ENCODE measurements around the gene CNTN4.

Gene CNTN4

DNA sequence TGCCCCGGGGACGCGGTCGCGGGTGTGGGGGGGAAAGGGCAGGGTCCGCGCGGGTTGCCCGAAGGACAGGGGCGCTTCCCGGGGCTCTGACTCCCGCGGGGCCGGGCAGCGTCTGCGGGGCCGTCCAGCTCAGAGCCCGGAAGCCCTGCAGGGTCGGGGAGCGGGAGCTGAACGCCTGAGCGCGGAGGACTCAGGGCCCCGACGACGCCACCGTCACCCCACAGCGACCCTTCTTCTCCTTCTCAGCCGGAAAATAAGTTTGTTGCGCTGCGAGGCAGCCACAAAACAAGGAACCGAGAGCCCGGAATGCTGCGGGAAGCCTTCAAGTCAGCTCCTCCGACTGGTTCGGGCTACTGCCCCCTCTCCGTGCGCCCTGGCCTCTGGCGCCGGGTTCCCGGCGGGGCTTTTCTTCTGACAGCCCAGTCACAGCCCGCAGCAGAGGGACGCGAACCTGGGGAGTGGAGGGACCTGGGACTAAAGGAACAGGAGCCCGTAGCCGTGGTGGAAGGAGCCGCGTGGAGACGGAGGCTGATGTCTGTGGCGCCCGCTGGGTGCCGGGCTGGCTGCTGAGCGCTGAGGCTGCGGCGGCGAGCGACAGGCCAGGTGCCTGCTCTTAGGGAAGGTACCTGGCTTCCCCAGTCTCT lies 484 bp downstream of the CNTN4 start:
- Histone ChIP-seq H3K36me3 (no peaks in the 10 kb centered on the region), H3K27ac (peak overlapping the region; percentile 92), H3K9me3 (ENCODE audit: severe bottlenecking) (no peaks in the 10 kb centered on the region), H3K27me3 (ENCODE audit: insufficient read depth, low read depth, severe bottlenecking) (no peaks in the 10 kb centered on the region), H3K4me3 (ENCODE audit: low read depth, low read length) (peak overlapping the region; percentile 74)
- TF ChIP-seq, protein P1, sequence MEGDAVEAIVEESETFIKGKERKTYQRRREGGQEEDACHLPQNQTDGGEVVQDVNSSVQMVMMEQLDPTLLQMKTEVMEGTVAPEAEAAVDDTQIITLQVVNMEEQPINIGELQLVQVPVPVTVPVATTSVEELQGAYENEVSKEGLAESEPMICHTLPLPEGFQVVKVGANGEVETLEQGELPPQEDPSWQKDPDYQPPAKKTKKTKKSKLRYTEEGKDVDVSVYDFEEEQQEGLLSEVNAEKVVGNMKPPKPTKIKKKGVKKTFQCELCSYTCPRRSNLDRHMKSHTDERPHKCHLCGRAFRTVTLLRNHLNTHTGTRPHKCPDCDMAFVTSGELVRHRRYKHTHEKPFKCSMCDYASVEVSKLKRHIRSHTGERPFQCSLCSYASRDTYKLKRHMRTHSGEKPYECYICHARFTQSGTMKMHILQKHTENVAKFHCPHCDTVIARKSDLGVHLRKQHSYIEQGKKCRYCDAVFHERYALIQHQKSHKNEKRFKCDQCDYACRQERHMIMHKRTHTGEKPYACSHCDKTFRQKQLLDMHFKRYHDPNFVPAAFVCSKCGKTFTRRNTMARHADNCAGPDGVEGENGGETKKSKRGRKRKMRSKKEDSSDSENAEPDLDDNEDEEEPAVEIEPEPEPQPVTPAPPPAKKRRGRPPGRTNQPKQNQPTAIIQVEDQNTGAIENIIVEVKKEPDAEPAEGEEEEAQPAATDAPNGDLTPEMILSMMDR (IDR thresholded peaks at IDR 0.05; ENCODE audit: low read depth, low read length): no peak
- DNase-seq: peak; percentile 62

DNA sequence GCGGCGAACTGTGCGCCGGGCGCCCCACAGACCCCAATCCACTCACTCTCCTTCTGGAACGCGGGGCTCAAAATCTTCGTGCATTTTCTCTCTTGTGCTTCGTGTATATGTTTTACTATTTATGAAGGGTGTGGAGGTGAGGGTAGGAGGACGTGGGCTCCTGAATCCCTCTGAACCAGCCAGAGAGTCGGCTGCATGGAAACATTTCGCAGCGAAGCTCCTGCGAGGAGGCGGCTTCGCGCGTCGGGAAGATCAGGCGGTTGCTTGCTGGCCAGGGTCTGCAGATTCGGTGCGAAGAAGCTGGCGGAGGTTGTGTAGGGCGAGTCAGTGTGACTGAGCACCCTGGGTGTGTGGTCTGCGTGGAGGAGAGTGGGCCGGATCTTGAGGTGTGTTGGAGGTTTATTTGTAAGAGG lies 1.1 kb downstream of the CNTN4 start:
- Histone ChIP-seq H3K27me3 (ENCODE audit: insufficient read depth, low read depth, severe bottlenecking) (no peaks in the 10 kb centered on the region), H3K27ac (peak overlapping the region; percentile 92; the same call in 1 of the 2 replicates), H3K36me3 (no peaks in the 10 kb centered on the region), H3K4me3 (ENCODE audit: low read depth, low read length) (peak overlapping the region; percentile 74), H3K9me3 (ENCODE audit: severe bottlenecking) (no peaks in the 10 kb centered on the region)
- peak; percentile 31 for DNase-seq
- TF ChIP-seq, protein P1 (IDR thresholded peaks at IDR 0.05; ENCODE audit: low read depth, low read length): no peak

DNA sequence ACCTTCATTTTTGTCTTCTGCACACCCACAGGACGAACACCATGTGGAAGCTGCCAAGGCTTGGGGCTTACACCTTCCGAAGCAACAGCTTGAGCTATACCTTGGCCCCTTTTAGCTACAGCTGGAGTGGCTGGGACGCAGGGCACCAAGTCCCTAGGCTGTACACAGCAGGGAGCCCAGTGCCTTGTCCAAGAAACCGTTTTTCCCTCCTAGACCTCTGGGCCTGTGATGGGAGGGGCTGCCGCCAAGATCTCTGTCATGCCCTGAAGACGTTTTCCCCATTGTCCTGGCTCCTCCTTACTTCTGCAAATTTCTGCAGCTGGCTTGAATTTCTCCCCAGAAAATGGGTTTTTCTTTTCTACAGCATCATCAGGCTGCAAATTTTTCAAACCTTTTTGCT lies 7.8 kb downstream of the CNTN4 start:
- H3K27me3 ChIP-seq (ENCODE audit: insufficient read depth, low read depth, severe bottlenecking): no peaks in the 10 kb centered on the region
- H3K36me3 ChIP-seq: no peaks in the 10 kb centered on the region
- TF ChIP-seq, protein P1 (IDR thresholded peaks at IDR 0.05; ENCODE audit: low read depth, low read length): no peak
- DNase-seq: no peak
- no peak overlapping the region for H3K4me3 ChIP-seq (ENCODE audit: low read depth, low read length)
- peaks cover 7% of the 10 kb centered on the region for H3K9me3 ChIP-seq (ENCODE audit: severe bottlenecking)
- no peak overlapping the region for H3K27ac ChIP-seq

DNA sequence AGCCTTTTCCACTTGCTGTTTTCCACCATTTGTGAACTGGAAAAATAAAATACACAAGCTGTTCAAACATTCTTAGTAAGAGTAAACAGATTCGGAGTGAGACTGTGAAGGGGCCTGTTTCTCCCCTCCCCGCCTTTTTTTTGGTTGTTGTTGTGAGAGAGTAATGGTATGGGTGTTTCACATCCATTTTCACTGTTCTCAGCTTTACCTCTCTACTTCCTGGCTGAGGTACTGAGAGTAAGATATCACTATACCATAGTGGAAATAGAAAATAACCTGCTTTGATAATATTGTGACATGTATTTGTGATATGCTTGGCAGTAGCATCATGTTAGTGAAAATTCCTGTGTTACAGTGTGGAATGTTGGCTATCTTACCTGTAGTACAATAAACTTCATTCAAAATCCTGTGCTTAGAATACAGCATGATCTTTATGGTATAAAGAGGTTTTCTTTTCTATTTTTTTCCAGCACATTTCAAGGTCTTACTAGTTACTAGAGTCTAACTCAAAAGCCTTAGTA lies 12.0 kb downstream of the CNTN4 start:
- peaks cover 7% of the 10 kb centered on the region for H3K9me3 ChIP-seq (ENCODE audit: severe bottlenecking)
- no peak for DNase-seq
- H3K27me3 ChIP-seq (ENCODE audit: insufficient read depth, low read depth, severe bottlenecking): no peaks in the 10 kb centered on the region
- H3K36me3 ChIP-seq: no peaks in the 10 kb centered on the region
- TF ChIP-seq, protein P1 (IDR thresholded peaks at IDR 0.05; ENCODE audit: low read depth, low read length): no peak
- H3K27ac ChIP-seq: no peak overlapping the region
- no peak overlapping the region for H3K4me3 ChIP-seq (ENCODE audit: low read depth, low read length)

DNA sequence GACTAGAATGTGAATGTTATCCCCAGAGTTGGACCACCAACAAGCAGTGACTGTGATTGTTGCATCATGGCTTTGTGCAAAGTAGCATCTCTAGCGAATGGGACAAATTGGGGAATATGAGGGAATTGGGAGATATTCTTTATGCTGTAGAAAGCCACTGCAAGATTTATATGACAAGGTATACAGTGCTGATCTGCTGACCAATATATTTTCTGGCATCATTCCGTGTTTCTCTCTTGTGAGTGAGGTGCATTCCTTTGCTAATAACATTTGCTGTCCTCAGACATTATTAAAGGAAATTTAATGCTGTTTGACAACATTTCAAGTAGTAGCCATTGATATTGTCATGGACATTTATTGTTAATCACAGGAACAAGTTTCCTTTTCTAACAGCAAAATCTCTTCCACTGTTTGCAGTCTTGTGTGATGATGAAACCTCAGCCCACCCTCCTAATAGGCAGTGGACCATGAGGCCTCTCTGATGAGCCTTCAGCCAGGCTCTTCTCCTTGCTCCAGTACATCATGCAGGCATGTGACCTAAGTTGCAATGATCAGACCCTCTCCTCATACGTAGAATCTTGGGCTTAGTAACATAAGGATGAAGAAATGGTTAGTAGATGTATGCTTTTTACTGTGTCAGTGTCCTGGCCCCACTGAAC lies 16.1 kb downstream of the CNTN4 start:
- Histone ChIP-seq H3K4me3 (ENCODE audit: low read depth, low read length) (no peak overlapping the region), H3K36me3 (no peaks in the 10 kb centered on the region), H3K9me3 (ENCODE audit: severe bottlenecking) (no peaks in the 10 kb centered on the region), H3K27ac (no peak overlapping the region), H3K27me3 (ENCODE audit: insufficient read depth, low read depth, severe bottlenecking) (no peaks in the 10 kb centered on the region)
- TF ChIP-seq, protein P1 (IDR thresholded peaks at IDR 0.05; ENCODE audit: low read depth, low read length): no peak
- DNase-seq: no peak
